ENCODE results near the gene TDRD10. TPM values are rescaled to one million over a fixed set of nuclear protein-coding genes. Genes with fewer than 3 reads are reported as not detected.

TDRD10 gene
- total RNA-seq, 3 donors from 2014 or later, result 0.65 to 2.0 (median 0.72) TPM

DNA sequence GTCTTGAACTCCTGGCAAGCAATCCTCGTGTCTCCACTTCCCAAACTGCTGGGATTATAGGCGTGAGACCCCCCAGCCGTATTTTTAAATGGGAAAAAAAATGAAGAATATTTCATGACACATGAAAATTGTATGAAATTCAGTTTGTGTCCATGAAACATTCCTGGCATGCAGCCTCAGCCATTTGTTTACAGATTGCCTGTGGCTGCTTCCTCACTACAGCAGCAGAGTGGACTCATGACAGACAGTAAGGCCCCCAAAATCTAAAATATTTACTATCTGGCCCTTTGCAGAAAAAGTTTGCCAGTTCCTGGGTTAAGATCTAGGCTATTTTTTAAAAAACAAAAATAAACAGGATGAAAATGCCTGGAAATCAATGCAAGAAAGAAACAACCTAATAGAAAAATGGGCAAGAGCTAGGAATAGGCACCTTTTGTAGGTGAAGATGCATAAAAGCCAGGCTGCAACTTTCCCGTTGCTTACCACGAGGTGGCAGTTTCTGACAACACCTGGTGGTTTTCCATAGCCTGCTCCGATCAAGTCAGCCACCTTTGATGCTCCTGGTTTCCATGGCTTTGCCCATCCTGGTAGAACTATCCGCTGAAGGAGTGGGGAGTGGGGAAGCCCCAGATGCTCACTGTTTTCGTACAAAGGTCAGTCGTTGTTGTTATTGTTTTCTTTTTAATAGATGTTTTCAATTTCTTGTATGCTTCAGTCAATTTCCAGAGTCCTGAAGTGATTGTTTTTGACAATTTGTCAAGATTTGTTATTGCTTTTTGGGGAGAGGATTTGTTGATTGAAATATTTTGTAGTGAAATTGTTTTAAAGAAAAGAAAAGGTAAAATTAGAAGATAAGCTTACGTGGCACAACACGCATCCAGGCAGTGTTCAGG, 32.2 kb downstream of the TDRD10 start:
- intact Hi-C loops (cut with DNase I, micrococcal nuclease), result no loop called here
- Histone ChIP-seq H3K9me3 (no peaks in the 10 kb centered on the region), H3K4me1 (ENCODE audit: low read depth) (no peaks in the 10 kb centered on the region), H3K36me3 (ENCODE audit: low read depth) (no peaks in the 10 kb centered on the region), H3K4me3 (no peak overlapping the region)
- DNase-seq (peak in 2 of 3 donors; percentile 38 to 73), ATAC-seq (peak; percentile 64)
- TF ChIP-seq, protein P1, sequence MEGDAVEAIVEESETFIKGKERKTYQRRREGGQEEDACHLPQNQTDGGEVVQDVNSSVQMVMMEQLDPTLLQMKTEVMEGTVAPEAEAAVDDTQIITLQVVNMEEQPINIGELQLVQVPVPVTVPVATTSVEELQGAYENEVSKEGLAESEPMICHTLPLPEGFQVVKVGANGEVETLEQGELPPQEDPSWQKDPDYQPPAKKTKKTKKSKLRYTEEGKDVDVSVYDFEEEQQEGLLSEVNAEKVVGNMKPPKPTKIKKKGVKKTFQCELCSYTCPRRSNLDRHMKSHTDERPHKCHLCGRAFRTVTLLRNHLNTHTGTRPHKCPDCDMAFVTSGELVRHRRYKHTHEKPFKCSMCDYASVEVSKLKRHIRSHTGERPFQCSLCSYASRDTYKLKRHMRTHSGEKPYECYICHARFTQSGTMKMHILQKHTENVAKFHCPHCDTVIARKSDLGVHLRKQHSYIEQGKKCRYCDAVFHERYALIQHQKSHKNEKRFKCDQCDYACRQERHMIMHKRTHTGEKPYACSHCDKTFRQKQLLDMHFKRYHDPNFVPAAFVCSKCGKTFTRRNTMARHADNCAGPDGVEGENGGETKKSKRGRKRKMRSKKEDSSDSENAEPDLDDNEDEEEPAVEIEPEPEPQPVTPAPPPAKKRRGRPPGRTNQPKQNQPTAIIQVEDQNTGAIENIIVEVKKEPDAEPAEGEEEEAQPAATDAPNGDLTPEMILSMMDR (IDR thresholded peaks at IDR 0.05), result peak; percentile 21

DNA sequence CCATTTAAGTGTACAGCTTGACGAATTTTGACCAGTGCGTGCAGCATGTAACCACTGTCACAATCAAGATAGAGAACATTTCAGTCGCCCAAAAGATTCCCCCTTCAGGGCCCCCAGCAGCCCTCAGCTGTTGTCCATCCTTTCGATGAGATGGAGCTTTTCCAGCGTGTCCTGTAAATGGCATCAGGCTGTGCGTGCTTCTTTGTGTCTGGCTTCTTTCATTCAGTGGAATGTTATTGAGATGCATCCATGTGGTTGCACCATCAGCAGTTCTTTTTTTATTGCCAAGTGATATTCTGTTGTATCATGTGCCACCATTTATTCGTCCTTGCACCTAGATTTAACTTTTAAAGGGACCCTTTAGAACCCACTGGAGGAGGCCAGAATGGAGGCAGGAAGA, 34.6 kb downstream of the TDRD10 start:
- TF ChIP-seq, protein P1 (IDR thresholded peaks at IDR 0.05), result no peak
- intact Hi-C loops (cut with DNase I, micrococcal nuclease), result no loop called here
- ATAC-seq (no peak), DNase-seq (no peak)
- Histone ChIP-seq H3K4me3 (no peak overlapping the region), H3K36me3 (ENCODE audit: low read depth) (no peaks in the 10 kb centered on the region), H3K4me1 (ENCODE audit: low read depth) (no peaks in the 10 kb centered on the region), H3K9me3 (no peaks in the 10 kb centered on the region)

DNA sequence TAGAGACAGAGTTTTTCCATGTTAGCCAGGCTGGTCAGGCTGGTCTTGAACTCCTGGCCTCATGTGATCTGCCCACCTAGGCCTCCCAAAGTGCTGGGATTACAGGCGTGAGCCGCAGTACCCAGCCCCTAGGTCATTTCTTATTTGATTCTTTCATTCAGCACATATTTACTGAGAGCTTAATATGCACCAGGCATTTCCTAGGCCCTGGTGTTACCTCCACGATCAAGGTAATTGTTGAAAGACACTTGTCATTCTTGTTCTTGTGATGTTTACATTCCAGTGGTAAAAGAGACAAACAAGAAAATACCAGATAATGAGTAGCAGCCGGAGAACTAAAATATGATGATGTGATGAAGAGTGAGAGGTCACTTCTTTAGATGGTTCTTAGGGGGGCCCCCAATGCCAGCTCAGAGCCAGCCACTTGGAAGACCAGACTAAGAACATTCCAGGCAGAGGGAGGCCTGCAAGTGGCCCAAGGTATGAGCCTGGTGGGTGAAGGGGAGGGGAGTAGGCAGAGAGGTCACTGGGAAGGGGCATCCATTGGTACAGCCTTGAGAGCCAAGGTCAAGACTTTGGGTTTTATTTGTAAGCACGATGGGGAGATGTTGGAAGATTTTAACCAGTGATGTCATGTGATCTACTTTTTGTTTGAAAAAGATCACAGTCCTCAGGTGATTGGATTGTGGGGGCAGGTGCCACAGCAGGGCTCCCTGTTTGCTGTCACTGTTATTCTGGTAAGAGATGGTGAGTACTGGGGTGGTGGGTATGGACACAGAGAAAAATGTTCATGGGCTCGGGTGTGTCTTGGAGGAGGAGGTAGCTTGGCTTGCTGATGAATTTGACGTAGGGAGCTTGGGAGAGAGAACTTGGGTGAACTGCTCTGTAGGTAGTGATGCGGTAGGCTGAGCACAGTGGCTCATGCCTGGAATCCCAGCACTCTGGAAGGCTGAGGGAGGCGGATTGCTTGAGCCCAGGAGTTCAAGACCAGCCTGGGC, 37.8 kb downstream of the TDRD10 start:
- intact Hi-C loops (cut with DNase I, micrococcal nuclease), result loop anchor here (10.0 kb wide), 1 partner anchor 55 kb away; no protein-coding TSS in a partner anchor

DNA sequence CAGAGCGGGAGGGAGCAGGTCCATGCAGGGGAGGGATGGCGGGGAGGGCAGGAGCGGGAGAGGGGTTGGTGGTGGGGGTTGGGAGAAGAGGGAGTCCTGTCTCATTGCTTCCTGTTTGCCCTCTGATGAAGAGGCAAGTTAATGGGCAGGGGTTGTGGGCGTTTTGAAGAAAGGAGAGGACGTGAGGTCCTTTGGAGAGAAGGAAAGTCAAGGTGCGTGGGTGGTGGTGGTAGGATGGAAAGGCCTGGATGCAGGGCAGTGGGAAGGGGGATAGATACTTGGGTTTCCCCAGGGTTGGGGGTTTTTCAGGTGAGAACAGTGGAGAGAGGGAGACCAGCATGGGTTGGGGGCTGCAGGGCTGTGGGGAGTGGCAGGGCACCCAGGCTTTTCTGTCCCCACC, 39.2 kb downstream of the TDRD10 start:
- no peak for DNase-seq
- H3K4me1 ChIP-seq (ENCODE audit: low read depth), result no peaks in the 10 kb centered on the region
- ATAC-seq, result no peak
- TF ChIP-seq, protein P1 (IDR thresholded peaks at IDR 0.05), result no peak
- intact Hi-C loops (cut with DNase I, micrococcal nuclease), result loop anchor here (10.0 kb wide), 1 partner anchor 56 kb away; no protein-coding TSS in a partner anchor
- no peaks in the 10 kb centered on the region for H3K9me3 ChIP-seq
- H3K4me3 ChIP-seq, result no peak overlapping the region
- H3K36me3 ChIP-seq (ENCODE audit: low read depth), result no peaks in the 10 kb centered on the region

More for the DNA sequence above, 37.8 kb downstream of the TDRD10 start:
- no peak for DNase-seq
- Histone ChIP-seq H3K36me3 (ENCODE audit: low read depth) (no peaks in the 10 kb centered on the region), H3K4me1 (ENCODE audit: low read depth) (no peaks in the 10 kb centered on the region), H3K4me3 (no peak overlapping the region), H3K9me3 (no peaks in the 10 kb centered on the region)
- TF ChIP-seq, protein P1 (IDR thresholded peaks at IDR 0.05), result no peak
- ATAC-seq, result no peak

DNA sequence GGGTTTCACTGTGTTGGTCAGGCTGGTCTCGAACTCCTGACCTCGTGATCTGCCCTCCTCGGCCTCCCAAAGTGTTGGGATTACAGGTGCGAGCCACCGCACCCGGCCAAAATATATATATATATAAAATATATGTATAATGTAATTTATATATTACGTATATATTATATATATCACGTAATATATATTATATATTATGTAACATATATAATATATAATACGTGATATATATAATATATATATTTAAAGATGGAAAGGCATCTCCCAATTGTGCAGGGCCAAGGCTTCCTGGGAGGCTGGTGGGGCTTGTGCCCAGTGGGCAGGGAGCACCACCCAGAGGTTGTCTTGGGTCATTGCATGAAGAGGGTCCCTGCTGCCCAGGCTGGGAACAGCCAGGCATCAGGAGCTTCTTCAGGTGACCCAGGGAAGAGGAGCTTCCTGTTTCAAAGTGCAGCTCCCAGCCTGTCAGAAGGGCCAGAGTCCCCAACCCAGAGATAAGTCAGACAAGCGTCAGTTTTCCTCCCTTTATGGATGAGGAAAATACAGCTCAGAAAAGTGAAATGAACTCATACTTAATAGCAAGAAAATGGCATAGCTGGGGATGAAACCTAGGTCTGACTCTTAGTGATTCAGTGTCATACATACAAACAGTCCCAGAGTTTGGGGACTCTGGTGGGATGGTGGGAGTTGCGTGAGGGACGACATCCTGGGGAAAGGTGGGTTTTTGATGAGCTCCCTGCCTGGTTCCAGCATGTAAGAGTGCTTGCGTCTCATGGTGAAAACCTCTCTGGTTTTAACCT, 44.4 kb downstream of the TDRD10 start:
- TF ChIP-seq, protein P1 (IDR thresholded peaks at IDR 0.05), result no peak
- H3K36me3 ChIP-seq (ENCODE audit: low read depth), result peaks cover 7% of the 10 kb centered on the region
- H3K4me1 ChIP-seq (ENCODE audit: low read depth), result peaks cover 10% of the 10 kb centered on the region
- no peak overlapping the region for H3K4me3 ChIP-seq
- no peaks in the 10 kb centered on the region for H3K9me3 ChIP-seq
- peak; percentile 67 for ATAC-seq
- intact Hi-C loops (cut with DNase I, micrococcal nuclease), result loop anchor here (10.0 kb wide), 1 partner anchor 62 kb away; no protein-coding TSS in a partner anchor
- DNase-seq, result peak in 2 of 3 donors; percentile 46 to 58

All from mucosa of descending colon (tissue), 3 donors.